Vagina (tissue), 2 donors: Measurements from ENCODE around the gene MEIOC. TPM values are rescaled to one million over a fixed set of nuclear protein-coding genes. Genes with fewer than 3 reads are reported as not detected.

Source experiments
- DNase-seq, 2 donors: peaks; one replicate each; pipeline ENCODE4 v3.0.0-alpha.2; 2017; ENCODE audit errors: extremely low spot score in 2 of 2
- H3K27ac ChIP-seq: fragments of 200-600 bp; sonication (generic); one replicate; pipeline ENCODE4 v1.5.1; 2019
- H3K27me3 ChIP-seq: fragments of 200-600 bp; sonication (generic); one replicate; pipeline ENCODE4 v1.5.1; 2019
- H3K36me3 ChIP-seq, 2 donors: fragments of 200-600 bp; sonication (generic); one replicate each; pipeline ENCODE4 v1.5.1; 2017 to 2019
- H3K4me1 ChIP-seq: fragments of 200-600 bp; sonication (generic); one replicate; pipeline ENCODE4 v1.5.1; 2019
- H3K4me3 ChIP-seq, 2 donors: fragments of 200-600 bp; sonication (generic); 1 replicate in 1 of 2; 2 replicates in 1 of 2; pipeline ENCODE4 v1.5.1; 2016 to 2019
- H3K9me3 ChIP-seq: fragments of 200-600 bp; sonication (generic); one replicate; pipeline ENCODE4 v1.5.1; 2019
- POLR2A ChIP-seq, 2 donors: fragments of 450-650 bp; IDR thresholded peaks; one replicate each; pipeline ENCODE4 v1.6.1; 2017; ENCODE audit warnings: antibody characterized with exemption in 2 of 2, mild to moderate bottlenecking in 2 of 2, moderate library complexity in 2 of 2
- POLR2AphosphoS5 ChIP-seq, 2 donors: sonication (generic); formaldehyde crosslinking; IDR thresholded peaks; one replicate each; pipeline ENCODE4 v1.9.0; 2017; ENCODE audit warnings: antibody characterized with exemption in 2 of 2, mild to moderate bottlenecking in 2 of 2, low read depth in 1 of 2; ENCODE audit not compliant: insufficient read depth in 1 of 2
- intact Hi-C: fragments of 100-400 bp; cut with DNase I; formaldehyde crosslinking; loops from one replicate; pipeline ENCODE4 v1.15.1; 2023
- total RNA-seq: library from RNA; depleted of rRNA; stranded (reverse); fragments of >200 nt; gene quantifications from one replicate; pipeline ENCODE4 v1.2.3, GENCODE V29; 2016
- TF ChIP-seq, protein P1 (sequence below), 3 experiments: fragments of 450-650 bp in 2 of 3; fragments of 200-600 bp in 1 of 3; sonication (generic) in 1 of 3; IDR thresholded peaks; one replicate each; pipeline ENCODE4 v1.5.1; 2017 to 2019; ENCODE audit warnings: antibody characterized with exemption in 3 of 3, mild to moderate bottlenecking in 2 of 3, moderate library complexity in 2 of 3

The MEIOC gene
- total RNA-seq, result not detected

DNA sequence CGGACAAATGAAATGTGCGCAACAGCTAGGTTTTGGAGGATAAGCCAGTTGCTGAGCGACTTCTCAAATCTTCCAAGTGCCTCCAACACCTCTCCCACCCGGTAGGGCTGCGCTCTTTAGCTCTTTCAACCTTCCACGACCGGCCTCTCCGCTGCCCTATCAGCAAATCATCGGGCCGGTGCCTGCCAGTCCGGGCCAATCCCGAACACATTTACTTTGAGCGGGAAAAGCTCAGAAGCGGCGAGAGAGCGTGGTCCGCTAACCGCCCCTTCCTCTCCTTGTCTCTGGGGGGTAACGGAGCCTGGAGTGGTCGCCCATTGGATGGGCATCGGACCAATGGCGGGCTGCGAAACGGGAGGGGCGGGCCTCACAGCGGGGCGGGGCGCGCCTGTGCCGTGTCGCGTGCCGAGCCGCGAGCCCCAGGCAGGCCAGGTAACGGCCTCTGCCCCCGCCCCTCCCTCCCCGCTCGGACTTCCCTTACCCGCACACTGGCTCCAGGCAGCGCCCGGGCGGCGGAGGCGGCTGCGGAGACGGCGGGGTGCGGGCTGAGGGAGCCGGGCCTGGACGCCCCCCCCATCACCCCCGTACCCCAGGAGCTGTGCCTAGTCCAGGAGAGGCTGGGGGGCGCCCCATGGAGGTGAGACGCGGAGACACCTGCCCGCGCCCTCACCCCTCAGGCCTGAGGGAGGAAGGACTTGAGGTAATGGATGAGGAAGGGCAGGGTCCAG lies at the start of gene MEIOC:
Gene MEIOC, plus strand, starts transcription at position 486 of the 728 bp plus-strand sequence. Its CDS starts 146 bp downstream, at position 632.
- peak within 1 kb of the TSS in 1 of 2 donors; percentile 6 for H3K4me3 ChIP-seq
- no peaks in the 10 kb centered on the region for H3K9me3 ChIP-seq
- H3K27me3 ChIP-seq, result peaks cover 13% of the 10 kb centered on the region
- H3K27ac ChIP-seq, result no peak within 1 kb of the TSS
- no peaks in the 10 kb centered on the region for H3K36me3 ChIP-seq
- peaks cover 4% of the 10 kb centered on the region for H3K4me1 ChIP-seq
- intact Hi-C loops, result no loop called here
- DNase-seq, result no peak
- TF ChIP-seq POLR2A (IDR thresholded peaks at IDR 0.05) (no peak), POLR2AphosphoS5 (IDR thresholded peaks at IDR 0.05; ENCODE audit: insufficient read depth in 1 of 2, low read depth in 1 of 2) (no peak)
- TF ChIP-seq, protein P1, sequence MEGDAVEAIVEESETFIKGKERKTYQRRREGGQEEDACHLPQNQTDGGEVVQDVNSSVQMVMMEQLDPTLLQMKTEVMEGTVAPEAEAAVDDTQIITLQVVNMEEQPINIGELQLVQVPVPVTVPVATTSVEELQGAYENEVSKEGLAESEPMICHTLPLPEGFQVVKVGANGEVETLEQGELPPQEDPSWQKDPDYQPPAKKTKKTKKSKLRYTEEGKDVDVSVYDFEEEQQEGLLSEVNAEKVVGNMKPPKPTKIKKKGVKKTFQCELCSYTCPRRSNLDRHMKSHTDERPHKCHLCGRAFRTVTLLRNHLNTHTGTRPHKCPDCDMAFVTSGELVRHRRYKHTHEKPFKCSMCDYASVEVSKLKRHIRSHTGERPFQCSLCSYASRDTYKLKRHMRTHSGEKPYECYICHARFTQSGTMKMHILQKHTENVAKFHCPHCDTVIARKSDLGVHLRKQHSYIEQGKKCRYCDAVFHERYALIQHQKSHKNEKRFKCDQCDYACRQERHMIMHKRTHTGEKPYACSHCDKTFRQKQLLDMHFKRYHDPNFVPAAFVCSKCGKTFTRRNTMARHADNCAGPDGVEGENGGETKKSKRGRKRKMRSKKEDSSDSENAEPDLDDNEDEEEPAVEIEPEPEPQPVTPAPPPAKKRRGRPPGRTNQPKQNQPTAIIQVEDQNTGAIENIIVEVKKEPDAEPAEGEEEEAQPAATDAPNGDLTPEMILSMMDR (IDR thresholded peaks at IDR 0.05), result no peak

DNA sequence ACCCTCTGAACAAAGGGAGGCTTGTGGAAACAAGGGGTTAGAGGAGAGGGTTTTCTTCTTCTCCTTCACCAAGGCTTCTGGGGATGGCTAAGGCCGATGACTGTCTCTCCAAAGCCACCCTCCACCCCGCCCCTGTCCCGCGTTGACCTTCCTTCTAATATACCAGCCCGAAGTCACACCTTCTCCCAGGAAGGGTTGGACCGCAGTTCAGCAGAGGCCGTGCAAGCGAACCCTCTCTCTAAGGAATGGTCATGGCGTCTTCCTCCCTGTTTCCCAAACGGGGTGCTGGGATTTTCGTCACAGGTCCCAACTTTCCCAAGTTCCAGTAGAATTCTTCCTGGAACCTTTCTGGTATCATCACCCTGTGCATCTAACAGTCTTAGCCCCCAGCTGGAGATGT lies 49.6 kb upstream of the MEIOC start:
- H3K27ac ChIP-seq, result no peak overlapping the region

DNA sequence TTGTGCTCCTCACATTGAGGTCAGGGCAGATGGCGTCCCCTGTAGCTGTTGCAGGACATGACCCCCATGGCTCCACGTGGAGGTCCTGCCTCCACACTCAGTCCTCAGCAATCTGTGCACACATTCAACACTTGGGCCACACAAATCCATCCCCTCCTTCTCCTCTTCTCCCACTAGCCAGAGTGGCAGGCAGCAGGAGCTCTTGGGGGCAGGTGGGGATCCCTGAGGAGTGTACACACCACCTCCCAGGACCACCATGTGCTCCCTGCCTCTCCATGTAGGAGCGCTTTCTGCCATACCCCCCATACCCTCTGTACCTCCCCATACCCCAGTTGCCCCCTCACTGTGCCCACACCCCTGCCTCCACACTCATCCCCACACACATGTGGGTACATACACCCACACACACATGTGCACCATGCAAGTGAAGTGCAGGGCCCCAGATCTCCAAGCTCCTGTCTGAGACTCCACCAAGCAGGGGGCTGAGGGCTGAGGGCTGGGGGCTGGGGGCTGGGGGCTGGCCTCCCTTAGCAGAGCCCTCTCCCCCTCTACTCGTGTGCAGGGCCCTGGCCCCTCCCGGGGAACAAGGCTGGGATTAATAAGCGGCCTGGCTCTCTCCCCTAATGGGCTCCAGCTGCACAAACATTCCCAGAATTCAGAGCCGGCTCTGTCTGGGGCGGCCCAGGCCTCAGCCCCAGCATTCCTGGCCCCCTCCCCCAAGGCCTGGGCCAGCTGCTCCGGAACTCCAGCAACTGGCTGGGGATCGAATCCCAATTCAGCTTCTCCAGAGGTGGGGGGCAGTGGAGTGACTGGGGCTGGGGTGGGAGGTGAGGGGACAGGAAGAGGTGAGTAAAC lies 48.2 kb upstream of the MEIOC start:
- no peak overlapping the region for H3K27ac ChIP-seq
- TF ChIP-seq POLR2A (IDR thresholded peaks at IDR 0.05) (no peak), POLR2AphosphoS5 (IDR thresholded peaks at IDR 0.05; ENCODE audit: insufficient read depth in 1 of 2, low read depth in 1 of 2) (no peak)
- TF ChIP-seq, protein P1 (IDR thresholded peaks at IDR 0.05), result no peak
- intact Hi-C loops, result no loop called here

More for the DNA sequence above, 49.6 kb upstream of the MEIOC start:
- no peaks in the 10 kb centered on the region for H3K9me3 ChIP-seq
- no peak for DNase-seq
- intact Hi-C loops, result no loop called here
- H3K4me1 ChIP-seq, result peaks cover 12% of the 10 kb centered on the region
- no peaks in the 10 kb centered on the region for H3K36me3 ChIP-seq
- H3K27me3 ChIP-seq, result no peaks in the 10 kb centered on the region
- H3K4me3 ChIP-seq, result no peak overlapping the region
- TF ChIP-seq, protein P1 (IDR thresholded peaks at IDR 0.05), result no peak
- TF ChIP-seq POLR2AphosphoS5 (IDR thresholded peaks at IDR 0.05; ENCODE audit: insufficient read depth in 1 of 2, low read depth in 1 of 2) (no peak), POLR2A (IDR thresholded peaks at IDR 0.05) (no peak)

DNA sequence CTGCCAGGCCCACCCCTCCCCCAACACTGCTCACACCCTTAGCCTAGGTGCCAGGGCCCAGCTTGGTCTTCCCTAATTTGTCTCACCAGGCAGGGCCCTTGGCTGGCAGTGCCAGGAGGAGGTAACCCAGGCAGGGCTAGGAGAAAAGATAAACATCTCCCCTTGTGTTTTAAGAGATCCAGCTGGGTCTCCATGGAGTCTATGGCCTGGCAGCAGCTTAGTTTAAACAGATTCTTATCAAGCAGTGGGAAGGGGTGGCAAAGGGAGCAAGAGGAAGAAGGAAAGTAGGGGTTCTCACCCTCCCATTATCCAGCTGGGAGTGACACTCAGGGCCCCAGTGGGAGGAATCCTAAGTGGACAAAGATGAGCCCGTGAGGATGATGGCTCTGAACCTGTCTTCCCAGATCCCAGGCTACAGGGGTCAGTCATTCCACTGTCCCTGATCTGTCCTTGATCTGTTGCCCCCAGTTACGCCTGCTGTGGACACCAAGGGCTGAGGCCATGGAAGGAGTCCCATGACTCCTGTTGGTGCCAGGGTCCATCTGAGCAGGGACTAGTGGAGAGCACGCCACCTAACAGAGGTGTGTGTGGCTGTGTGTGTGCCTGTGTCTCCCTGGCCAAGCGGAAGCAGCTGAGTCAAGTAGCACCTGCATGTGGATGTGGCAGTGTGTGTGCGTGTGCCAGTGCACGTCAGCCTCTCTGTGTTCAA lies 47.4 kb upstream of the MEIOC start:
- Histone ChIP-seq H3K4me1 (peaks cover 12% of the 10 kb centered on the region), H3K27me3 (no peaks in the 10 kb centered on the region), H3K4me3 (no peak overlapping the region), H3K36me3 (no peaks in the 10 kb centered on the region), H3K9me3 (no peaks in the 10 kb centered on the region), H3K27ac (no peak overlapping the region)
- intact Hi-C loops, result no loop called here
- TF ChIP-seq, protein P1 (IDR thresholded peaks at IDR 0.05), result no peak
- DNase-seq, result no peak

More for the DNA sequence above, 48.2 kb upstream of the MEIOC start:
- Histone ChIP-seq H3K27me3 (no peaks in the 10 kb centered on the region), H3K4me1 (peaks cover 12% of the 10 kb centered on the region), H3K36me3 (no peaks in the 10 kb centered on the region), H3K9me3 (no peaks in the 10 kb centered on the region), H3K4me3 (no peak overlapping the region)
- DNase-seq, result no peak
